H1 (cell line): ENCODE data around the gene SH3YL1. TPM values are rescaled to one million over a fixed set of nuclear protein-coding genes. Genes with fewer than 3 reads are reported as not detected.

Experiments
- CHD1 ChIP-seq: IDR thresholded peaks from 2 replicates; pipeline ENCODE4 v1.6.1; 2012; ENCODE audit warnings: low read depth, low read length, improper control_type of control experiment
- FOSL1 ChIP-seq: IDR thresholded peaks from 2 replicates; pipeline ENCODE4 v1.6.1; 2011; ENCODE audit warnings: mild to moderate bottlenecking, low read depth, low read length, moderate library complexity; ENCODE audit not compliant: insufficient read depth
- HDAC2 ChIP-seq, 2 experiments: fragments of 300-600 bp in 1 of 2; sonication (generic) in 1 of 2; IDR thresholded peaks; 2 replicates each; pipeline ENCODE4 v1.6.1; 2011 to 2012; ENCODE audit warnings: low read depth in 2 of 2, low read length in 2 of 2, mild to moderate bottlenecking in 2 of 2, moderate library complexity in 2 of 2, borderline replicate concordance in 1 of 2, inconsistent platforms in 1 of 2
- POLR2A ChIP-seq, 2 experiments: IDR thresholded peaks; 1 replicate in 1 of 2; 2 replicates in 1 of 2; pipeline ENCODE4 v1.6.1; 2011; ENCODE audit warnings: low read depth in 2 of 2, low read length in 2 of 2, mild to moderate bottlenecking in 2 of 2; ENCODE audit errors: control extremely low read depth in 1 of 2
- POLR2AphosphoS5 ChIP-seq: IDR thresholded peaks from 2 replicates; pipeline ENCODE4 v1.6.1; 2011; ENCODE audit warnings: low read depth, low read length
- polyA plus RNA-seq, 7 experiments: library from polyadenylated mRNA; depleted of rRNA in 3 of 7; stranded (reverse) in 5 of 7; unstranded in 2 of 7; fragments of >200 nt in 5 of 7; fragments of 200-250 nt in 2 of 7; gene quantifications; 1 replicate in 5 of 7; 2 replicates in 1 of 7; 4 replicates in 1 of 7; pipeline versions ENCODE4 v1.2.1 to v1.2.3, GENCODE V29; 2011 to 2013; ENCODE audit warnings: missing spikeins in 2 of 7, mixed read lengths in 2 of 7
- total RNA-seq: library from RNA; stranded (reverse); fragmentation: NEBNext Ultra II Directional; extraction: Animal tissue kit (Norgen Biotek cat#: 25700); gene quantifications from 2 replicates; pipeline ENCODE4 v1.2.1, GENCODE V29; 2021

Gene SH3YL1
- total and polyA plus RNA-seq, 2 of the 8 experiments (the other 6 are each of a cell fraction or from before 2014, with no cell fraction given): 13.6 to 37.2 TPM

DNA sequence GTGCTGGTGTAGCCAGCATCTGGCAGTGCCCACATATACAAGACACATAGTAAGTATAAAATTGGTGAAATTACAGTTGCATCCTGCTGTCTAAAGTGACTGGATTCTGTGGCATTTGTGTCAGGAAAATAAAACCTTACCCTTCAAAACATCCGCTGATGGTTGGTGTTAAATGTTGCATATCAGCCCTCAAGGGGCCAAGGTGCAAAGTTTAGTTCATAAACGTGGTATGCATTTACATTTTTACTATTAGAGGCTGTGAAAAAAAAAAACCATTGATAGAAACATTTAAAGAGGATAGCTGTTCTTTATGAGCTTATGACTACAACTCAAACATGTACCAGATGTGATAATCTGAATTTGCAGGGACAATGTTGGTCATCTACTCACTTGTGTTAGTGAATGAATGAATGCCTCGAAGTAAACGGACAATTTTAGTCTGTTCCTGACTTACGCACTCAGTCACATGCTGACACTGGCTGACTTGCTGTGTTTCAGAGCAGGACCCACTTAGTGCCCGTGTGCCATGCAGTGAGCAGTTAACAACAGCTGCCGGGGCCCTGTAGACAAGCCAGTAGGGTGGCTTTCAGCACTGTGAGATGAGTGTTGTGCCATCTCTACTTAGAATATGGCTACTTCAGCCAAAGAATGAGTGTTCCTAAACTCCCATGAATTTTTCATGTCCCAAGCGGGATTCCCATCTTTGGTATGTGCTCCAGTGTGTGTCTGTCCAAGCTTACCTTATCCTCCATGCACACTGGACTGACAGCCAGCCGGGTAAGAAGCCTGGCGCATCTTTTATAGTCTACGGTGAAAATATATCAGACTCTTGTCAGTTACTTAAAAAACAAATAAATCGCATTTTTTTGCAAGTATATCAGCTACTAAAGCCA lies 18.8 kb upstream of the SH3YL1 start (continued):
- TF ChIP-seq POLR2AphosphoS5: no peak
- no peak for TF ChIP-seq POLR2A (IDR thresholded peaks at IDR 0.05; ENCODE audit: control extremely low read depth in 1 of 2, low read depth in 2 of 2, low read length in 2 of 2)
- TF ChIP-seq CHD1: no peak
- no peak for TF ChIP-seq FOSL1
- TF ChIP-seq HDAC2 (IDR thresholded peaks at IDR 0.05; ENCODE audit: borderline replicate concordance in 1 of 2, low read depth in 2 of 2, low read length in 2 of 2): no peak
